Dermis blood vessel endothelial cell (primary cell): ENCODE measurements around the gene FHL3. TPM values are rescaled to one million over a fixed set of nuclear protein-coding genes. Genes with fewer than 3 reads are reported as not detected.

Experiments
- DNase-seq: peaks from one replicate; pipeline ENCODE4 v3.0.0; 2010
- total RNA-seq: library from RNA; depleted of rRNA; stranded (reverse); fragments of >200 nt; gene quantifications from 2 replicates; pipeline ENCODE4 v1.2.3, GENCODE V29; 2014

The FHL3 gene, protein sequence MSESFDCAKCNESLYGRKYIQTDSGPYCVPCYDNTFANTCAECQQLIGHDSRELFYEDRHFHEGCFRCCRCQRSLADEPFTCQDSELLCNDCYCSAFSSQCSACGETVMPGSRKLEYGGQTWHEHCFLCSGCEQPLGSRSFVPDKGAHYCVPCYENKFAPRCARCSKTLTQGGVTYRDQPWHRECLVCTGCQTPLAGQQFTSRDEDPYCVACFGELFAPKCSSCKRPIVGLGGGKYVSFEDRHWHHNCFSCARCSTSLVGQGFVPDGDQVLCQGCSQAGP
- 12.4 and 20.2 TPM in 2 replicates for total RNA-seq

DNA sequence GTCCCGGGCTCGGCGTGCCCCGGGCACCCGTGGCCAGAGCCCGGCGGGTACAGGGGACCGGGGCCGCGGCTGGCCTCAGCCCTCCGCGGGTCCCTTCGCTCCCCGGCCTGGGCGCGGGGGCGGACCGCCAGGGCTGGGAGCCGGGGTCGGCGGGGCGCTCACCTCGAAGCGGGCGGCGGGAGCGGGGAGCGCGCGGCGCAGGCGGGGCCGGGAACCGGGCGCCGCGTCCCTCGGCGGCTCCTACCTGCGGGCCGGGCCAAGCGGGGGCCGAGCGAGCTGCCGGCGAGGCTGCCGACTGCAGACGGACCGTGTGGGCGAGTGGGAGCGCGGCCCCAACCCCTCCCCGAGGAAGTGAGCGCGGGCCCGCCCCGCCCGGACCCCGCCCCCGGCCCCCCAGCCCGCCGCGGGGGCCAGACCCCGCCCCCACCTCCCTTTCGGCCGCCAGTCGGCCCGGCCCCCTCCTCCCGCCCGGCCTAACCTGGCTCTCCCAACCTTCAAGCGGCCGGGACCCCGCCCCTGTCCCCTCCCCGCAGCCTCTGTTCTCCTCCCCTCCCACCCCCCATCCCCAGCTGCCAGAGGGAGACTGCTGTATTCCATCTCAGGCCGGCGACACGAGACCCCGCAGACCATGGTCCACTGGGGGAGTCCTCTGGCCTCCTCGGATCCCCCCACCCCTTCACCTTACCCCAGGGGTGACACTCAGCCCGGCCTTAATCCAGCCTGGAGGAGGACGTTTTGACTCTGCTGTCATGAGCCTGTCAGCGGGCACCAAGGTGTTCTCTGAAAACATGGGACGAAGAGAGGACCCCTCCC, at the start of gene FHL3:
Gene FHL3, minus strand, starts transcription at position 320 of the 813 bp plus-strand sequence. CDS start 6,102 bp downstream, outside the sequence.
- DNase-seq = peak; percentile 68

DNA sequence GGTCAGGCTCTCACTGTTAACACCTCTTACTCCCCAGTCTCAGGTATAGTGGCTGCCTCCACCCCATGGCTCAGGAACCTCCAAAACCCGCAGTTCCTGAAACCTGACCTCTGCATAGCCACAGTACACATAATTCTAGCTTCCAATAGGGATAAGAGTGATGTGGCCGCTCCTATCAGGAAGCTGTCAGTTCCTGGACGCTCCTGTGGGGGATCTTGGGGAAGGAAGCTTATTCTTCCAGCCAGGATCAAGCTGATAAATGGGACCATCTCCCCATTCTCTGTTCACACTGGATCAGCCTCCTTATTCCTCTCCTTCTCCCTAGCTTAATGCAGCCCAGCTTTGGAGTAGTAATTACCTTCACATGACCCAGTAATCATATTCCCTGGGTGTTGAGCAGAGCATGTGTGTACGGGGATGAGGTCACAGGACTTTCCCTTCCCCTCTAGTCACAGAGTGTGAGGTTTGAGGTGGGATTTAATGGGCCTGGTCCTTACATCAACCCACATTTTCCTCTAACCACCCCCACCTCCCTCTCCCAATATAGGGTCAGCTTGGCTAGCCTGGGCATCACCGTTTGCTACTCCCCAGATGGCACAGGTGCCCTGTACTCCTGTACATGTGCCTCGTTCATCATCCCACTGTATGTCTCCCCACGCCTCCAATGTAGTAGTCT, 48.2 kb upstream of the FHL3 start:
- DNase-seq = peak; percentile 18

DNA sequence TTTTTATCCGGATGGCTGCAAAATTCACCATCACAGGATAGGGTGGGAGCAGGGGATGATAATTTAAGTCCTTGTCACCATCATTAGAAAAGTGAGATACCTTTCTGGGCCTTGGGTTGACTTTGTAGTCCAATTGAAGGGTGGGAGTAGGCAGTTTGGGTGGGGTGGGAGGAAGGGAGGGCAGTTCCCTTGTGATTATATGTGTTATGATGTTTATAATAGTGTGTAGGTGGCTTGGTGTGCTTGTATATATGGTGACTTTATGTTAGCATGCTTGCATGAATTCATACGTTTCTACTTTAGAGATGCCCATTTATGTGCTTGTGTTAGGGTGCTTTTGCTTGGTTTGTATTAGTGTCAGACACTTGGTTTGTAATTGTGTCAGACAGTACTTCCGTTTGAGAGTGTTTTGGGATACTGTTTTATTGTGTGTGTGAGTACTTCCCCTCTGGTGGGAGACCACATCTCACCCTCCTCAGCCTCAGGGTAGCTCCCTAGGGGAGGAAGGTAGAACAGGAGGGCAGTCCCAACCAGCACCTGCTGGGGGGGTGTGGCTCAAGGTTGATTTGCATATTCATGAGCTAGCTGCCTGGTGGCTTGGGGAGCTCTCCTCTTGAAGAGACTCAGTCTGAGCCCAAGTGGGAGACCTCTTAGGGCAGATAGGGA, 47.6 kb upstream of the FHL3 start:
- no peak for DNase-seq

DNA sequence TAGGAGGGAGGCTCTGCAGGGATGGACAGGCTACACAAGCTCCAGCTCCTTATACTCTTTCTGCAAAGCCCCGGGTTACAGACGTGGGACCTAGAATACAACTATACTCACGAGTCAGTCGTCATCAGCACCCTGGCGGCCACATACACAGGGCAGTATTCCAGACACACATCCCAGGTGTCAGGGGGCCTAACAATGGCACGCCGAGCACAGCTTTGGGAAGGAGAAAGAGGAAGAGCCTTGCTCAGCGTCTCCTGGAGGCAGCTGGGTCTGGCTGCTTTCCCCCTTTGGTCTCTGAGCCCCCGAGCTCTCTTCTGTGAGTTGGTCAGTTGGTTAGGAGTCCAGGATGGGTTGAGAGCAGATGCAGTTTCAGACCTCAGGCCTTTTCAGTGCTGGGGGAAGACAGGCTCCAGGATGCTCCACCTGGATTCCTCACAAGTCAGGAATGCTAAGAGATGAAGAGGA, 45.8 kb upstream of the FHL3 start:
- DNase-seq = no peak

DNA sequence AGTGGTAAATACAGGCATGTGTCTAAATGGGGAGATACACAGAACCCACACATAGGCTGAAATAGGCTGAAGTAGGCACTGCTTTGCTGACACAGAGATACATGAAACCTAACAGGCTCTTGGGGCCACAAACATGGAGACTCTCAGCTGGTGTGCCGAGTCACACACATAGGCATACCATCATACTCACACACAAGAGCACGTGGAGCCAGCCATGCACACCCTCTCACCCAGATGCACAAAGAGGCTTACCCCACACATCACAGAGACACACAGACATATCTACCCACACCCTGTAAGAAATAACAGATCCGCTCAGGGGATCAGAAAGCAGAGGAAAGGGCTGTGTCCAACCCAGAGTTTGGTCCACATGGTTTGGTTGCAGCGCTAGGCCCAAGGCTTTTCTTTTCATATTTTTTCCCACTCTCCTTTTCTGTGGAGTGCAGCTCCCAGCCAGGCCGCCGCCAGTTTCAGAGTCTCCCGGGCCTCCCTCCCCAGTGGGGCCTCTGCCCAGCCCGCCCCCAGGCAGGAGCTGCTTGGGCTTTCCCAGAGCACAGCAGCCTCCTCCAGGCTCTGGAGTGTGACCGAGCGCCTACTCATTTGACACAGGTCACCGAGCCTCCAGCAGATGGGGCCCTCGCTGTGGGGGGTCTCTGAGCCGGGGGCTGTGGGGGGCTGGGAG, 45.2 kb upstream of the FHL3 start:
- DNase-seq = no peak

DNA sequence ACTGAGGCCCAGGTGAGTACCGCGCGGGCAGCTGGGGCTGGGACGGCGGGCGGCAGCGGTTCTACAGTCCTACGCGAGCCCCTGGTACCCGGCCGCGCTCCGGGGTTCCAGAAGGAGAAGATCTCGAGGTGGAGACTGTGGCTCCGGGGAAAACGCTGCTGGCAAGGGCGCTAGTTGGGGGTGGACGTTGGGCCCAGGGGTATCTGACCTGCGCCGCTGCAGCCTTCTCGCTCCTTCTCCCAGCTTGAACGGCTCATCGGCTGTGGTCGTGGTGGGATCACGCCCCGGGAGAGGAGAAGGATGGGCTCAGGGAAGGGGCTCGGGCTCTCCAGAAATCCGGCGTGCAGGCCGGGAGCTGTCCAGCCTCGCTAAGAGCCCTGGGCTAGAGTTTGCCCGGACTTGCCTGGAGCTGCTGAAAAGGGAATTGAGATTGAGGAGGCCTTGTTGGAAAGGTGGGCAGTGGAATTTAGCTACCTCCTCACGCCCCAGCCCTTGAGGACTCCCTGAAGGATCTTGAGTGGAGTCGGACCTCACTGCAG, 42.4 kb upstream of the FHL3 start:
- peak; percentile 50 for DNase-seq

DNA sequence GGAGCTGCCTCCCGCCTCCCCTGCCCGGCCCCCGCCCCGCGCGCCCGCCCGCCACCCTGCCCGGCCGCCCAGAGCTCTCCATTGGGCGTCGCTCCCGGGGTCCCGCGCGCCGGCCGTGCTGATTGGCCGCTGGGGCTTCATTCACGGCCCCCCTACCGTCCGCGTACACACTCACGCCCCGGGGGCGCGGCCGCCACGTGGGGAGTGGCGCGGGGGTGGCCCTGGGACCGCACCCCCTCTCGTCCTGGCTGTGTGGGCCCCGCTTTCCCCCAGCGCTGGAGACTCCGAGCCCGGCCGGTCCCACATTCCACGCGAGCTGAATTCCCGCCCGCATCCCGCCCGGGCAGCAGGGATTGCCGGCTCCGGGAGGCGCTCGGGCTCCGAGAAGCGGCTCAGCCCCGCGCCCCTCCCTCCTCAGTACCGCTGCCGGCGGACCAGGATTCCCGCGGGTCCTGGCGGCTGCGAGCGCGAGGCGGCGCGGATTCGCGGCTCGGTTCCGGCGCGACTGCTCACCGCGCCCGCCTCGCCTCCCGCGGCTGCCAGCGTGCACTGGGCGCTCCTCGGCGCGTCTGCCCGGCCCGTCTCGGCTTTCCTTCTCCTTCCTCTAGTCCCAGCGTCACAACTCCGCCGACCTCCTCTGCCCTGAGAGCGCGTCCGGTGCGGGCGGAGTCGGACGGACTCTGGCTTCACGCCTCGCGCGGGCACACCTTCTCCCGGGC, 41.7 kb upstream of the FHL3 start:
- peak; percentile 80 for DNase-seq

DNA sequence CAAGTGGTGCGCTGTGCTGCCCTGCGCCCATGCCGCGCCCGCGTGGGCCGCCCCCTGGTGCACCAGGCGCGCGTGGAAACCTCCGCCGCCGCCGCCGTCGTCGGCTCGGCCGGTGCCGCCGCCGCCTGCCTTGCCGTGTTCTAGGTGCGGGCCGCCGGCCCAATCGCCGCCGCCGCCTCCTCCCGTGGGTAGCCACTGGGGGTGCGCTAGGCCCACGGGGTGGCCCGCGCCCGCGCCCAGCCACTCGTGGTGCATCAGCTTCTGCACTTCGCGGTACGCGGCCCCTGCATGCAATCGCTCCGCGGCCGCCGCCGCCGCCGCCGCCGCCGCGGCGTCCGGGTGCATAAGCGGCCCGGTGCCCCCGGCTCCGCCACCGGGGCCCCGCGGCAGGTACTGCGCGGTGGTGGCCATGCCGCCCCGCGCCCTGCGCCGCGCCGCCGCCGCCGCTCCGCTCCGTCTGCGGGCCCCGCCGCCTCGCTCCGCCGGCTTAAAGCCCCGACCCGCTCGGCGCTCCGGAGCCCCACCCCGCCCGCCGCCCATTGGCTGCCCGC, 41.1 kb upstream of the FHL3 start, which contains the start of gene POU3F1:
Gene POU3F1, minus strand, starts transcription at position 461 of the 551 bp plus-strand sequence. Its CDS starts 50 bp downstream, at position 411.
- no peak for DNase-seq

DNA sequence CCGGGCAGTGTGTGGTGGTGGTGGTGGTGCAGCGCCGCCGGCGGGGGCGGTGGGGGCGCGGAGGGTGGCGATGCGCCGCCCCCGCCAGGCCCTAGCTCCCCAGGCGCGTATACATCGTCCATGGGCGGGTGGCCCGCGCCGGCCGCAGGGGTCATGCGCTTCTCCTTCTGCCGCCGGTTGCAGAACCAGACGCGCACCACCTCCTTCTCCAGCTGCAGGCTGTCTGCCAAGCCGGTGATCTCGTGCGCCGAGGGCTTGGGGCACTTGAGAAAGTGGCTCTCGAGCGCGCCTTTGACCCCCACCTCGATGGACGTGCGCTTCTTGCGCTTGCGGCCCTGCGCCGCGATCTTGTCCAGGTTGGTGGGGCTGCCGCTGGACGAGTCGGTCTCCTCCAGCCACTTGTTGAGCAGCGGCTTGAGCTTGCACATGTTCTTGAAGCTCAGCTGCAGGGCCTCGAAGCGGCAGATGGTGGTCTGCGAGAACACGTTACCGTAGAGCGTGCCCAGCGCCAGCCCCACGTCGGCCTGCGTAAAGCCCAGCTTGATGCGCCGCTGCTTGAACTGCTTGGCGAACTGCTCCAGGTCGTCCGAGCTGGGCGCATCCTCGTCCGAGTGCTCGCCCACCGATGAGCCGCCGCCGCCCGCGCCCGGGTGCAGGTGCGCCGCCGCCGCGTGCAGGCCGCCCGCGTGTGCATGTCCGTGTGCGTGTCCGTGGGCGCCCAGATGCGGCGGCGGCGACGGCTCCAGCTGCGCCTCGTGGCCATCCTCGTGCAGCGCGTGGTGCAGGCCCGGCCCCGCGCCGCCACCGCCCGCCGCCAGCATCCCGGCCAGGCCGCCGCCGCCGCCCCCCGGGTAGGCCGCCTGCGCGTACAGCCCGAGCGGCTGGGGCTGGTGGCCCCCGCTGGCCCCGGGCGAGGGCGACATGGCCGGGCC, 40.4 kb upstream of the FHL3 start:
- DNase-seq = peak; percentile 24

DNA sequence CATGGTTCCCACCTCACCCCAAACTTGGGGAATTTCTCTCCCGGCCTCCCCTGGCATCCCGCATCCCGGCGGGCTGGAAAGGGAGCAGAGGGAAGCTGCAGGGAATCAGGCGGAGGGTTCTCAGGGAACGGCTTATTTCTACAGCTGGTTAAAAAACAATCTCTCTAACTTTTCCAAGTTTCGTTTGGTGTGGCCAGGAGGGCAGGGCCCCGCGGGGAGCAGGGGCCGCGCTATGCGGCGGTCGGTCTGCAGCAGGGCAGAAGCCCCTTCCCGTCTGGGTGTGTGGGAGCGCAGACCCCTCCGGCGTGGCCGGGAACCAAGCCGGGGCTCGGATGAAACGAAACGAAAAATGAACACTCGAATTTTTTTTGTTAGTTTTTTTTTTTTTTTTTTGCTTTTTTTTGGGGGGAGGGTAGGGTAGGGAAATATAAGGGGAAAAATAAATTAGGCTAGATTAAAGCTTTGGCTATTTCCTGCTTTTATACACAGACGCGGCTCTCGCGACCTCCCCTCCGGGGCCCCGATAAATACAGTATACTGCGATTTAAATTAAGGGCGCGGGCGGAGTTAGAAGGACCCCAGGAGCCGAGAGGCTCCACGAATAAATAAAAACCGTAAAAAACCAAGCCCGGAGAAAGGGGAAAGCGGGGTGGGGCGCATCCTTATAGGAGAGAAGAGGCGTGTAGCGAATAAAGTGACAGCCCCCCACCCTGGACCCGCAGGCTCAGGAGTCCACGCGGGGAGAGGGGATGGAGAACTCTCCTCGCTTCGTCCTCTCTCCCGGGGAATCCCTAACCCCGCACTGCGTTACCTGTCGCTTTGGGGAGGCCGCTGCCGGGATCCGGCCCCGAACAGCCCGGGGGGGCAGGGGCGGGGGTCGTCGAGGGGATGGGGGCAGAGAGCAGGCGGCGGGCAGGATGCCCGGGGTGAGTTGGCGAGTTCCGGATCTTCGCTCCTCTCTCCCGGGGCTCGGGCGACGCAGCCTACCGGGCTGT, 39.2 kb upstream of the FHL3 start:
- DNase-seq = no peak

DNA sequence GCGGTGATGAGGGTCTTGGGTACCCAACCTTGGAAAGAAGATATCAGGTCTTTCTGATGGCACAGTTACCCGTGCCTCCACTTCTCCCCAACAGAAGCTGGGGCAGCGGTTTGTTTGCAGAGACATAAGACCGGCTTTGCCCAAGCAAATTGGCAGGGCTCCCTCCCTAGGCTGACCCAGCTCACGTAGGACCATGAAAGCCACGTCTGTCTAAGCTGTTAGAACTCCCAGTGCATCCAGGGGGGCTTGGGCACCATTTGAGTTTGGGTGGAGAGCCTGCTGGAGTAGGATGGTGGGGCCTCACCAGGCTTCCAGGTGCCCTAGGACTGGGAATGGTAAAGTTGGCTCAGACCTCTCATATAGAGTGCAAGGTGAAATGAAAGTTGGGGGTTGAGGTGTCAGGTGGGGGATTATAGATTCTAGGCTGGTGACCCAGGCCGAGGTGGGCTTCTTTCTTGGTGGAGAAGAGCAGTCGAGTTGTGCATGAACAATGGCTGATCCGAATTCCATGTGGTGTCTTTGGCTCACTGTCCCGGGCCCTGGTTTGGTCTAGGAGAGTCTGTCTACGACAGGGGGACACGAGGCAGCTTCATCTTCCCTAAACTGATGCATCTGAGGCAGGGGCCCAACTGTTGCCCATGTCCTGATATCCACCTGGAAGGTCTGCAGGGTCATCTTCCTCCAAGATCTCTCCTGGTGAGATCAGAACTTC, 37.9 kb upstream of the FHL3 start:
- DNase-seq = no peak

DNA sequence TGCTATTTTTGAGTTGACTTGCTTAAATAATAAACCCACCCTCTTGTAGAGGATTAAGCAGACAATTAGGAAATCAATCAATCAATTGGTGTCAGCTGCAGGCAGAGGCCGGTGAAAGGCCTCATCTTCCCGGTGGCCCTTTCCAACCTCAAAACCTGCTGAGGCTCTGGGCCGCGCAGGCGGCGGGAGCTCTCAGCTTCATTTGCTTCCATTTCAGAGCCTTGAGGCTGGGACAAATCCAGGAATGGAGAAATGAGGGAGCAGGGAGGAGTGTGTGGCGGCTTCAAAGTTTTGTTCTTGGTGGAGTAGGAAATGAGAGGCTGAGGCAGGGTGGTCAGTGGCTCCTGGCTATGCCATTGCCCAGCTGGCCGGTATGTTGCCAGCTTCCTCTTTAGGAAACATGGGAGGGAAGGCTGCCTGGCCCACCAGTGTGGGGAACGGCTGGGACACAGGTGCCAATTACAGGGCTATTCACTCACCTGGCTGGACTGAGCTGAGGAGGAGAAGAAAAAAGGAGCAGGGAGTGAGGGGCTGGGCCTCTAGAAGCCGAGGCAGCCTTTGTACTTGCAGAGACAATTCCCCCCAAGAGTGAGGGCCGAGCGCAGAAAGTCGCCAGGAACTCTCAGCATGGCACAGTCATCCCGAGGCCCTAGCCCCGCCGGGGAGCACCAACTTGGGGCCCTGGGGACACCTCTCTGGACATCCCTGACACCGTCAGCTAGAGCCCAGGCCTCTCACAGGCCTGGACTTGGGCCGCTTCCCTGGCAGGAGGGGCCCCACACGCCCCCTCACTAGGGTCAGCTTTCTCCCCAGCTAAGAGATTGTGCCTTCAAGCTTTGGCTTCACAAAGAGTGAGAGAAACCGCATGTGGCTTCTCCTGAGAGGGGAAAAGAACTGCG, 36.9 kb upstream of the FHL3 start:
- DNase-seq = no peak

DNA sequence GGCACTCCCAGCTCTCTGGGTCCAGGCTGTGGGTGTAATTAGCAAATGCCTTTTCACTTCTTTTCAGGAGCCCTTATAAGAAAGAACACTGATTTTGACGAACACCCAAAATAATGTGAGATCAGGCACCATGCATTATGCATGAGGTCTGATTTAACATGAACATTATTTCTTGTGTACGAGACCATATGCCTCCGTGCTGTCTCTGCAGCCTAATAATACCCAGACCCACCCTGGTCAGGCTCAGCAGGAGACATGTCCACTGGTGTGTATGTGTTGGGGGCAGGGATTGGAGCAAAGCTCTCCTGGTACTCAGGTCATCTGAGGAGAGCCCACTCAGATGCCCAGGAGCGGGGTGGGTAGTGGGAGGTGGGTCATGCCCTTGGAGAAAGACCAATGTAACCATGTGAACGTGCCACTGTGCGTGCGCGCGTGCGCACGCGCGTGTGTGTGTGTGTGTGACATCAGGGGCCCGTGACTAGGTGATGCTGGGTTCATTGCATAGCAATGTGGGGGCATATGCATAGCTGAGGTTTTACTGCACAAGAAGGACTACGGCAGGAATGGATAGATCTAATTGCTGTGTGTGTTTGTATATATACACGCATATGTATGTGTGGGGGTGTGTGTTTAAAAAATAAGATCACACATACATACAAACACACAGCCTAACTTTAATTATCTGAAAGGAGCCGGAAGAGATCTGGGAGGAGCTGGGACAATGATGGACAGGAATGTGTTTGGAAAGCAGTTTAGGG, 34.2 kb upstream of the FHL3 start:
- DNase-seq = no peak

DNA sequence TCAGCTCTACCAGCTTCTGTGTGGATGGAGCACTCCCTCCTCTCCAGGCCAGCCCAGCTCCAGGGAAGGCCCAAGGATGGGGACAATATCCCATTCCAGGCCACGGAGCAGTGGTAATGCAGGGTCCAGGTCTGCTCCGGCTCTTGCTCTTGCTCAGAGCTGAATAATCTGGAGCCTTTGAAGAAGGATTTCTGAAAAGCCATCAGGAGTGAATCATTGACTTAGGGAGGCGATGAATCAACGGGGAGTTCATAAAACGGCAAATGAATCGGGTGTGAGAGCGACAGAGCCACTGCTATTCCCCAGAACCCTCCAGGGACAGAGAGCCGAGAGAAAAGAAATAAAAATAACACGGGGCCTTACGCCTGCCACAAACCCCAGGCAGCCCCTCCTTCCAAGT, 33.5 kb upstream of the FHL3 start:
- DNase-seq = no peak

DNA sequence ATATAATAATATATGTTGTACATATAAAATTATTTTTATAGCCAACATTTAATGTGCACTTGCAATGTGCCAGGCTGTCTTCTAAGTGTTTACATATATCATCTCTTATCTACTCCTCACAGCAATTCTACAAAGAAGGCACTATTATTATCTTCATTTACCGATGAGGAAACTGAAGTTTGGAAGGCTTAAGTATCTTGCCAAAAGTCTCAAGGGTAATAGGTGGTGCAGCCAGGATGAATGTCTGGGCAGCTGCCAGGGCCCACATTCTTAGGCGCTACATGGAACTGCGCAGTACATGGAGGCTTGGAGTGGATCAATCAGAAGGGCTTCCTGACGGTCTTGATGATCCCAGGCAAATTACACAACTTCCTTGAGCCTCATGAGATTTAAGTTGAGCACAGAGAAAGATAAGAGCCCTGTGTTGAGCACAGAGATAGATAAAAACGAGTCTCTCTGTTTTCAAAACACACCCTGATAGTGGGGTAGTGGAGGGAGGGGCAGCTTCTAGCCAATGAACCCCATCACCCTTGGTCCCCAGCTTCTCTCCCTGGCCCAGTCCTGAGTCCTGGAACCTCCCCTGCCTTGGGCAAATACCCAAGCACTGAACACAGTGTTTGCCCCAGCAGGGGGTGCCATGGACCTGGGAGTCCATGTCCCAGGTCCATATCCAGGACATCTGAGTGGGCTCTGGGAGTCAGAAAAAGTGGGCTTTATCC, 32.1 kb upstream of the FHL3 start:
- peak; percentile 56 for DNase-seq
